ENCODE results near the gene ITK. TPM values are rescaled to one million over a fixed set of nuclear protein-coding genes. Genes with fewer than 3 reads are reported as not detected.

Gene ITK
- 1 to 10 TPM in 3 of 4 donors, under 1 TPM in 1; 0.78 to 5.2 (median 2.1) TPM for total RNA-seq

- no peak within 1 kb of the TSS for H3K4me3 ChIP-seq (ENCODE audit: low read depth, poor library complexity, severe bottlenecking)
- intact Hi-C loops (cut with DNase I; ENCODE audit: low total_unique reads), result no loop called here
- no peak for DNase-seq (ENCODE audit: low spot score in 2 of 2)
- WGBS, 2 donors, result 75 to 78% methylated on average over 8 of the region's 8 CpGs
- TF ChIP-seq CTCF (IDR thresholded peaks at IDR 0.05), result no peak
- no peak for TF ChIP-seq POLR2A (IDR thresholded peaks at IDR 0.05)
These were observed at the start of gene ITK for GRCh38 chr5:157180374-157181264. ITK (plus strand) TSS chr5:157180840; CDS start chr5:157180978, 138 bp downstream.

GRCh38 chr5:157130925-157131324, 49.7 kb upstream of the ITK start:
- no peak for TF ChIP-seq POLR2A (IDR thresholded peaks at IDR 0.05)
- TF ChIP-seq CTCF (IDR thresholded peaks at IDR 0.05), result no peak
- no peak overlapping the region for H3K4me3 ChIP-seq (ENCODE audit: low read depth, poor library complexity, severe bottlenecking)
- intact Hi-C loops (cut with DNase I; ENCODE audit: low total_unique reads), result no loop called here
- no peak for DNase-seq (ENCODE audit: low spot score in 2 of 2)
- WGBS, 2 donors, result 33 to 55% methylated on average over 7 of the region's 7 CpGs

- WGBS, 2 donors, result 29 to 43% methylated on average over 1 of the region's 1 CpG
- TF ChIP-seq POLR2A (IDR thresholded peaks at IDR 0.05) (no peak), CTCF (IDR thresholded peaks at IDR 0.05) (no peak)
- intact Hi-C loops (cut with DNase I; ENCODE audit: low total_unique reads), result no loop called here
- H3K4me3 ChIP-seq (ENCODE audit: low read depth, poor library complexity, severe bottlenecking), result no peak overlapping the region
- DNase-seq (ENCODE audit: low spot score in 2 of 2), result no peak
These were observed 48.4 kb upstream of the ITK start for GRCh38 chr5:157132281-157132612.

- TF ChIP-seq CTCF (IDR thresholded peaks at IDR 0.05), result no peak
- no peak for TF ChIP-seq POLR2A (IDR thresholded peaks at IDR 0.05)
- H3K4me3 ChIP-seq (ENCODE audit: low read depth, poor library complexity, severe bottlenecking), result no peak overlapping the region
- intact Hi-C loops (cut with DNase I; ENCODE audit: low total_unique reads), result no loop called here
- WGBS, 2 donors, result 87 to 99% methylated on average over 6 of the region's 6 CpGs
- DNase-seq (ENCODE audit: low spot score in 2 of 2), result peak in 1 of 2 donors; percentile 45
These were observed 42.9 kb upstream of the ITK start for GRCh38 chr5:157137691-157138090.

GRCh38 chr5:157142317-157143126, 38.1 kb upstream of the ITK start, which contains the start of gene MED7:
MED7 (minus strand) TSS chr5:157142865; CDS start chr5:157139431, 3,434 bp downstream.
- intact Hi-C loops (cut with DNase I; ENCODE audit: low total_unique reads), result no loop called here
- TF ChIP-seq CTCF (IDR thresholded peaks at IDR 0.05) (no peak), POLR2A (IDR thresholded peaks at IDR 0.05) (peak in 1 of 2 donors; percentile 58)
- peak; percentile 96 to 98 for DNase-seq (ENCODE audit: low spot score in 2 of 2)
- WGBS, 2 donors, result 0% methylated on average over 48 of the region's 48 CpGs
- H3K4me3 ChIP-seq (ENCODE audit: low read depth, poor library complexity, severe bottlenecking), result peak within 1 kb of the TSS; percentile 92
